Activated T-helper 9 cell treated with anti-CD3 and anti-CD28 coated beads, Interleukin-2, amount 50 U/mL, for 16 hours (primary cell): ENCODE data around the gene RIT2.
"Not testable (repeated sequence)": the region's sequence is repeated elsewhere in the genome, so short reads cannot be mapped to it uniquely, and the experiment has no call there.

Experiments
- DNase-seq: peaks from one replicate; pipeline ENCODE4 v3.0.0-alpha.2; 2020; ENCODE audit warnings: low read depth

Gene RIT2

DNA sequence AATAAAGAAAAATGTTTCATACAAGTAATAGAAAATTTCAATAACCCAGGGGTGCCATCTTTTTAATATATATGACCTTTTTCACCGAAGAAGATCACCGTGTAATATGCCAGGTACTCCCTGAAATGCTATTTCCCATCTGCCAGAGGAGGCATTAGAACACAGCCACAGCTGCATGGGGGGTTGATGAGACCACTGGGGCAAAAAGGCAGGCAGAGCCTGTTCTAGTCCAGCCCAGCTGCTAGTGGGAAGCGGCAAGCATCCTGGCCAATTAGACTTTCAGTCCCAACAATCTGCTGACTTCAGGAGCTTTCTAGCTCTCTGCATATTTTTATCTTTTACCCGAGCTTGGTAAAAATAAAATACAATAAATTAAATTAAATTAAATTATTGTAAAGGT, 362.6 kb downstream of the RIT2 start:
- DNase-seq = no peak

DNA sequence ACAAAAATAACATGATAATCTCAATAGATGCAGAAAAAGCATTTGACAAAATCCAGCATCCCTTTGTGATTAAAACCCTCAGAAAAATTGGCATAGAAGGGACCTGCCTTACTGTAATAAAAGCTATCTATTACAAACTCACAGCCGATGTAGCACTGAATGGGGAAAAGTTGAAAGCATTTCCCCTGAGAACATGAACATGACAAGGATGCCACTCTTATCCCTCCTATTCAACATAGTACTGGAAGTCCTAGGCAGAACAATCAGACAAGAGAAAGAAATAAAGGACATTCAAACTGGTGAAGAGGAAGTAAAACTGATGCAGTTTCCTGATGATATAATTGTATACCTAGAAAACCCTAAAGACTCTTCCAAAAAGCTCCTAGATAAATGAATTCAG, 368.7 kb downstream of the RIT2 start:
- no peak for DNase-seq

DNA sequence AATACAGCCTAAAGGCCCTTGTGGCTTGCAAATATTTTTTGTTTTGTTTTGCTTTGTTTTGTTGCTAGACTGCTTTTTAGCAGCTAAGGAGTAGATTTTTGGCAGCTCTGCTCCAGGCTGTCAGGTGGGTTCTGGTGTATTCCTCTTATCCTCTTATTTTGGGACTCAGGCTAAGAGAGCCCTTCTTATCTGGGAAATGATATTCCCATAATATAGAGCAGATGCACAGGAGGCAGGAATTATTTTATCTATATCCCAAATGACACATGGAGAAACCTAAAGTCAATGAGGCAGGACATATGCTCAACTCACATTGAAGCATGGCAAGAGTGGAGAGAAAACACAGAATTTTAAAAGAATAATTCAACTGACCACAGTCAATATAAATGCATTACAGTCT, 369.6 kb downstream of the RIT2 start:
- no peak for DNase-seq

DNA sequence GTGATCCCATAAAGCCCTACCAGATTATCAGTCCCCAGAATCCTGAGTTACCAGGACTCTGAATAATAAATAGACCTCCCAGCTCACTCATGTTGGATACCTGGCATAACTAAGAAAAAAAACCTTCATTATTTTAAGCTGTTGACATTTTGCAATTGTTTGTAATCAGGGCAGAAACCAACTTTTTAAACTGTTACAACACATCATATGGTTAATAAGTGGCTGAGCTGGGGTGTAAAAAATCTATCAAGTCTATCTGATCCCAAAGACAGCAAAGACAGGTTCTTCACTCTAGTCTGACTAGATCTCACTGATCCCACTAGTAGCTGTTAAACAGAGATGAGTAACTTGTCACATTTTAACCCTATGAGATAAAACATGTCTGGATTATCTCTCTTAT, 370.3 kb downstream of the RIT2 start:
- DNase-seq = no peak

DNA sequence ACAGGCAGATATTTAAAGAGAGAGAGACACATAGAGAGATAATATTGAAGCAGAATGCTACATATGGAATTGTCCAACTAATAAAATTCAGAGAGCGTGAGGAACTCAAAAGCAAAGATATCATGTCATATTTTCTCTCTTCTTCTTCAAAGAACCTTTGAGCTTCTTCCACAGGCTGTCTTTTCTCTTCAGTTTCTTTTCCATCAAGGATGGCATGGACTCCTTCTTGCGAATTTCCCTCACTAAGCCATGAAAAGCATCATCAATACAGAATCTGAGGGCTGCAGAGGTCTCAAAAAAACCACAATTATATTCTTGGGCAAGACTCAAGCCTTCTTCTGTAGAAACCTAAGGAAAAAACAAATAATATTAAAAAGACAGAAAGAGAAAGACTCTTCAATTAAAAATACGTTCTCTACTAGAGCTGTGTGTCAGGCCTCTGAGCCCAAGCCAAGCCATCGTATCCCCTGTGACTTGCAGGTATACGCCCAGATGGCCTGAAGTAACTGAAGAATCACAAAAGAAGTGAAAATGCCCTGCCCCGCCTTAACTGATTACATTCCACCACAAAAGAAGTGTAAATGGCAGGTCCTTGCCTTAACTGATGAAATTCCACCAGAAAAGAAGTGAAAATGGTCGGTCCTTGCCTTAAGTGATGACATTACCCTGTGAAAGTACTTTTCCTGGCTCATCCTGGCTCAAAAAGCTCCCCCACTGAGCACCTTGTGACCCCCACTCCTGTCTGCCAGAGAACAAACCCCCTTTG, 371.9 kb downstream of the RIT2 start:
- DNase-seq = no peak

DNA sequence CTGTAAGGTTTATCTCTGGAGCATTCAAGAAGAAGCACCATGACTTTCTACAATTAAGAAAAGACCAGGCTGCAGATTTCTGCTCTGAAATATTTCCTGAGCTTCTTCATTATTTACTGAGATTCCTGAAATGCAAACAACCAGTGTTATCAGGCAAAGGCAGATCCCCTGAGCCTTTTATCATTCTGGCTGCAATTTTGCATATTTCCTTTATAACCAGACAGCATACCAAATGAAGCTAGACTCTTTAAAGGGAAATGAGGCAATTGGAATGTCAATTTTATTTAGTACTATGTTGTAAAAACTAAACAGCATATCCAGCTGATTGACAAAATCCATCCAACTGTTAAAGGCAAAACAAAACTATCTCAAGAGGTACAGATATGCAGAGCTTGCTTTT, 372.5 kb downstream of the RIT2 start:
- DNase-seq = no peak

DNA sequence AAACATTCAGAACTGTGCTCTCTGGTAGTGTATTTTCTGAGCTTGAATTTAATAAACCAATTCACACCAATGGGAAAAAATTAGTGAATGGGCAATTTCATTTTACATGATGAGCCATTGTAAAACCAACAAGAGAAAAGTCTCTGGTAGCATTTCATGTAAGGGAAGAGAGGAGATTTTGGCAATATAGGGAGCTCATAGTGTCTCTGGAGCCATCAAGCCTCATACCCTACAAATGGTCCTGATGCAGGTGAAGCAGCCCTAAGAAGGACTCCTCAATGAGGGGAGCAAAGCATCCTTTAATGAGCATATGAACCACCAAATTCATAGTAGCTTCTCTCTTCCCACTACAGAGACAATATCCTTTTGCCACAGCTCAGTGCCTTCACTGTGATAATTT, 373.0 kb downstream of the RIT2 start:
- DNase-seq = no peak

DNA sequence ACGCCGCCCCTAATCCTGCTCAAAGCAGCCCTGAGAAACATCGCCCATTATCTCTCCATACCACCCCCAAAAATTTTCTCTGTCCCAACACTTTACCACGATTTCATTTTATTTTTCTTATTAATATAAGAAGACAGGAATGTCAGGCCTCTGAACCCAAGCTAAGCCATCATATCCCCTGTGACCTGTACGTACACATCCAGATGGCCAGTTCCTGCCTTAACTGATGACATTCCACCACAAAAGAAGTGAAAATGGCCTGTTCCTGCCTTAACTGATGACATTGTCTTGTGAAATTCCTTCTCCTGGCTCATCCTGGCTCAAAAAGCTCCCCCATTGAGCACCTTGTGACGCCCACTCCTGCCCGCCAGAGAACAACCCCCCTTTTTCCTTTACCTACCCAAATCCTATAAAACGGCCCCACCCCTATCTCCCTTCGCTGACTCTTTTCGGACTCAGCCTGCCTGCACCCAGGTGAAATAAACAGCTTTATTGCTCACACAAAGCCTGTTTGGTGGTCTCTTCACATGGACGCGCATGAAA, 373.6 kb downstream of the RIT2 start:
- not testable (repeated sequence) for DNase-seq

DNA sequence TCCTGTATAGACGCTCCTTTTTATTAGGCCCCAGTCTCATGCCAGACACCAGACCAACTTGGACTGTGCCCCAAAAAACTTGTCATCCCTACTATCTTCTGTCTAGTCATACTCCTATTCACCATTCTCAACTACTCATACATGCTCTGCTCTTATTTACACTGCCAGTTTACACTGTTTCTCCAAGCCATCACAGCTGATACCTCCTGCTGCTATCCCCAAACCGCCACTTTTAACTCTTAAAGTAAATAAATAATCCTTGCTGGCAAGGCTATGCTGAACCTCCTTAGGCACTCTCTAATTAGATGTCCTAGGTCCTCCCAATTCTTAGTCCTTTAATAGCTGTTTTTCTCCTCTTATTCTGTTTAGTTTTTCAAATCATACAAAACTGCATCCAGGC, 374.2 kb downstream of the RIT2 start:
- not testable (repeated sequence) for DNase-seq

DNA sequence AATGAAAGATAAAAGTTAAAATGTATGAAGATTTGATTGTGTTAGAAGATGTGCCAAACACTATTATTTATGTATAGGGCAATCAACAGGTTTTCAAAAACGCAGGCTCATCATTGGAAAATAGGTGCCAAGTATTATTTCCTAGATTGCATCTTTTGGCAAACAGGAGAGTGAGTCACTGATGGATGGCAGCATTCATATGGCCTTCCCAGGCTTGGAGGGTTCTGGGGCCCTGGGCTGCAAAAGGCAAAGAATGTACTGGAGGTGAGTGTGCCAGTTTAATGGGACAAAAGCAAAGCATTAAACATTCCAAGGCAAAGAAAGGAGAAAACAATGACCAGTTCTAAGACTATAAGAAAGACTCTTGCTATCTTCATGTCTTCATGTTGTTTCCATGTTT, 379.4 kb downstream of the RIT2 start:
- DNase-seq = no peak

DNA sequence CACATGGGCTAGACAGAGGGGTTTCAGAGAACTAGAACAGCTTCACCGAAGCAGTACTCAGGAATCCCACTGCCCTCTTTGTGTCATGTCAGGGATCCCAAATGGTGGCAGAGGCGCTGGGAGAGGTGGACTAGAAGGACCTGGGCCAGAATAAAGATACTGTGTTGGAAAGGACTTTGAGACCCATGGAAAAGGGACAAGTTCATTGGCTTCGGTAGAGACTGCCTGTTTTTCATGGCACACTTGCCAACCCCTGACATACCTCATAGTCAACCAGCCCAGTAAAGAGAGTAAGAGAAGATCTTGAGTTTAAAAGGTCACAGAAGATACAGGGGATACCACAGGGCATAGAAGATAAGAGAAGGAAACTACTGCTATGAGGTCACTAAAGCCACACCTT, 381.0 kb downstream of the RIT2 start:
- no peak for DNase-seq

DNA sequence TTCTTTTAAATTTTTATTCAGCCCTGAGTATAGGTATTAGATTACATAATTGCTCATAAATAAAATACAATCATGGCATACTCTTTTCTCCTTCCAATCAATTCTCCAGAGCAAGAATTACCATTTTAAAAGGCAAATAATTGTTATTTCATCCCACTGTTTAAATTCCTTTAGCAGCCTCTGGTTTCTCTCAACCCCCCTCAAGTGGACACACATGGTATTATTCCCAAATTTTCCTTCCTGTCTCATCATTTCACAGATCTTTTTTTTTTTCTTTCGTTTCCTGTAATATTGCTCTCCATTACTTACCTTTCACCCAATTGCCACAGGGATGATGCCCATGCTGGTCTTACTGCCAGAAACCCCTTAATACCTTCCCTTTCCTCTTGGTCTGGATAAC, 385.2 kb downstream of the RIT2 start:
- DNase-seq = no peak

DNA sequence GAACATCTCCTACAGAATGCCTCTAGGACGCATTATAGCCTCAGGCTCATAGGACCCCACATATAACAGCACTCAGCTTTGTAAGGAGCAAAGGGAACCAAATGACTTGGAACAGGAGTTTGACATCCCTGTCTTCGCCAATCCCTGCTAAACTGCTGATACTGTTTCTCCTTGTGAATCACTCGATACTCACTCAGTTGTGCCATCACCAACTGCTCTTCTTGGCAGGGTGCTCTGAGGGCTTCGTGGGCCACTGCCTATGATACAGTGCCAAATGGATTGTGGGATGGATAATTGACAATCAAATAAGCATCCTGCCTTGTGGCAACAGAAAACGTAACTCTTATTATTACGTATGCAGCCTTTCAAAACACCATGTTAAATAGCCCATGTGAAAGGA, 396.3 kb downstream of the RIT2 start:
- no peak for DNase-seq

DNA sequence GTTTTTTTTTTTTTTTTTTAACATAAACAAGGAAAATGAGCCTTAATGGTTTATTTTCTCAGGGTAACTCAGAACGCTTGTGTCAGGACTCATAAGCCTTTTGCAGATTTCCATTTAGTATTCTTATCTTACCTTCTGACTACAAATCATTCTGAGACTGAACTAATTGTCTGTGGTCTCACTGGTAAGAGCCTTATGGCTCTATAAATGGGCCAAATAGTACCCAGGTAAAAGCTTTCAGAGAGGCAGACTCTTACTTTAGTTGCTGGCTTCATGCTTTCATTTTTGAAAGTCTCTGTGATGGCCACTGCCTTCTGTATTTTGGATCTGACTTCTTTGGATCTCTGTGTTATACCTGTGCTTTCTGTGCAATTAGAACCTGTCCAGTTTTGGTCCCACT, 403.4 kb downstream of the RIT2 start:
- DNase-seq = no peak

DNA sequence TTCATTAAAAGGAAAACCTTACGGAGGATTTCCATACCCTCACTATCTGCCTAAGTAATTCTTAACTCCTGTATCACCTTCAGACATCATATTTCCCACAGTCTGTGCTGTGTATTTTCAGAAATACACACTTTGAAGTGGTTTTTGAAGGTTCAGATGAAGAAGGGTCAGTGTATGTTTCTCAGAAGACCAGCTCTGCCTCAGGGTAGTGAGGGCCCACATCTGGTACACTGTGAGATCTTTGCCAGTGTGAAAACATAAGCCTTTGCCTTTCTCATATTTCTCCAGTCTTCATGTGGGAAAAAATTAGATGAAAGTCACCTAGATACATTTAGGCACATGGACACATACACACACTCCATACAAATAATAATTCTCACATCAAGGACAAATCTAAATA, 408.4 kb downstream of the RIT2 start:
- DNase-seq = no peak

DNA sequence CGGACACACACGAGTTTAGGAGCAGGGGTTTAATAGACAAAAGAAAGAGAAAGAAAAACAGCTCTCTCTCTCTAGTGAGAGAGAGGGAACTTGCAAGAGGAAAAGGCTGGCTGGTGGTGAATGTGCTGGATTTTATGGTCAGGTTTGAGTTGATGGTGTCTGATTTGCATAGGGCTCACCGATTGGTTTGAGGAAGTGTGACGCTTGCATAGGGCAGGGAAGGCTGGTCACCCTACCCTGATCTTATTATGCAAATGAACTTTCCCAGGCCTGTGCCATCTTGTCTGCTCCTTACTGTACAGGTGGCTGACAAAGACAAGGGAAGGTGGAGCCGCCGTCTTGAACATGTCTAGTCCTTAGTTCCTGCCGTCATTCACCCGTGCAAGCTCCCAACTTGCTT, 408.9 kb downstream of the RIT2 start:
- no peak for DNase-seq

DNA sequence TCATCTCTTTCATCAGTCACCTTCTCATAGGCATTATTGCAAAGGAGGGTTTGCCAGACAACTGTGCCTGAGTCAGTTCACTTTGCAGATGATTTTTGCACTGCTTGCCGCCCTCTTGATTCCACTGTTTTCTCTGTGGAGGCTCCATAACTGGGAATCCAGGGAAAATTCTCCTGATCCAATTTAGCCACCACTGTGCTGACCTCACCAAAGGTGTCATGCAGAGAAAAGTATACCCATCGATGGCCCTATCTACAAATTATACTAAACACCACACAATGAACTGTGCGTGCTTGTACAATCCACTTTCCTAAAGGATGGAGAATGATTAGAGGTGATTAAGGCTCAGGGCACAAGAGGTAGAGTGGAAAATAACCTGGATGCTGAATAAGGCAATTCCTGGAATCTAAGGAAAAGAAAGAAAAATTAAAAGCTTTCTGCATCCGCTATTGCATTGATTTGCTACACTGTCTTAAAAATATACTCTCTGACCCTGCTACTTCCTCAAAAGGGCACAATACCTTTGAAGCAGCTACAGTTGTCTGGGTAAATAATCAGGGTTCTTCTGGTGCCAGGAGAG, 409.4 kb downstream of the RIT2 start:
- DNase-seq = no peak
